Adrenal gland (tissue), 12 donors: ENCODE results near the gene POLR2E. TPM values are rescaled to one million over a fixed set of nuclear protein-coding genes. Genes with fewer than 3 reads are reported as not detected.
A peak's percentile ranks its signal among the peaks of the same experiment; 100 is the strongest.

Experiments used
- DNase-seq, 7 donors: peaks; one replicate each; pipeline ENCODE4 v3.0.0-alpha.2; 2019 to 2020
- H3K27ac ChIP-seq, 5 donors: fragments of 200-600 bp; sonication (generic) in 4 of 5; 1 replicate in 3 of 5; 2 replicates in 2 of 5; pipeline versions ENCODE4 v1.5.1 to v1.8.0; 2016 to 2020; ENCODE audit warnings: mild to moderate bottlenecking in 1 of 5
- H3K27me3 ChIP-seq: fragments of 200-600 bp; 2 replicates; pipeline ENCODE4 v1.8.0; 2021
- H3K36me3 ChIP-seq, 2 donors: fragments of 200-600 bp; replicated peaks in 1 of 2; 1 replicate in 1 of 2; 2 replicates in 1 of 2; pipeline versions ENCODE4 v1.5.1 to v1.8.0; 2018 to 2022
- H3K4me1 ChIP-seq, 2 donors: fragments of 200-600 bp; replicated peaks in 1 of 2; 1 replicate in 1 of 2; 2 replicates in 1 of 2; pipeline versions ENCODE4 v1.5.1 to v1.8.0; 2018 to 2021
- H3K4me3 ChIP-seq, 4 donors: fragments of 200-600 bp; sonication (generic) in 3 of 4; one replicate each; pipeline ENCODE4 v1.5.1; 2016 to 2018
- H3K9me3 ChIP-seq, 3 donors: fragments of 200-600 bp; sonication (generic) in 1 of 3; replicated peaks in 1 of 3; 1 replicate in 2 of 3; 2 replicates in 1 of 3; pipeline versions ENCODE4 v1.5.1 to v1.8.0; 2016 to 2021
- POLR2A ChIP-seq, 2 donors: fragments of 450-650 bp; IDR thresholded peaks; one replicate each; pipeline ENCODE4 v1.6.1; 2017; ENCODE audit warnings: antibody characterized with exemption in 2 of 2, mild to moderate bottlenecking in 2 of 2, moderate library complexity in 1 of 2
- WGBS, 4 donors: extraction: QIAGEN DNeasy Blood & Tissue Kit in 2 of 4; methylation state at CpG; one replicate each; pipeline versions ENCODE4 v1.1.5 to v1.1.7; 2013 to 2017; 5-methylcytosine and 5-hydroxymethylcytosine counted together
- intact Hi-C, 2 donors: fragments of 100-400 bp; cut with DNase I; formaldehyde crosslinking; loops; one replicate each; pipeline versions ENCODE4 v1.14.1 to v1.15.0; 2022 to 2023
- polyA plus RNA-seq, 3 donors: library from polyadenylated mRNA; stranded (reverse); fragments of 200-250 nt in 2 of 3; fragments of 350-450 nt in 1 of 3; fragmentation: Illumina TruSeq in 1 of 3; extraction: RNeasy Lipid Tissue Mini Kit (QIAGEN cat#74804) in 1 of 3; gene quantifications; one replicate each; pipeline ENCODE4 v1.2.3, GENCODE V29; 2013 to 2014
- total RNA-seq, 9 donors: library from RNA; depleted of rRNA in 4 of 9; stranded (reverse); fragments of >200 nt in 4 of 9; fragments of 120-200 nt in 1 of 9; fragmentation: NEBNext Ultra II Directional in 1 of 9; extraction: Animal tissue kit (Norgen Biotek cat#: 25700) in 1 of 9; gene quantifications; one replicate each; pipeline versions ENCODE4 v1.1.0 to v1.2.4, GENCODE V29; 2013 to 2023
- TF ChIP-seq, protein P1 (sequence below), 6 experiments: fragments of 450-650 bp in 4 of 6; fragments of 200-600 bp in 2 of 6; sonication (generic) in 1 of 6; IDR thresholded peaks; 1 replicate in 5 of 6; 2 replicates in 1 of 6; pipeline versions ENCODE4 v1.5.1 to v1.8.0; 2016 to 2021; ENCODE audit warnings: antibody characterized with exemption in 6 of 6, mild to moderate bottlenecking in 2 of 6, moderate library complexity in 1 of 6
- donor health status: healthy with polysubstance abuse.
- donor health status: Bipolar disorder and iron deficiency.
- donor health status: DM: yes; HTN: yes; CAD: no.
- donor health status: DM: no; HTN: no; CAD: no.
- donor health status: DM: no; HTN: no; CAD: no.
- donor health status: DM: yes; HTN: yes; CAD: no.

POLR2E gene
- total and polyA plus RNA-seq, 12 donors, result 74.7 to 231 (median 157) TPM

DNA sequence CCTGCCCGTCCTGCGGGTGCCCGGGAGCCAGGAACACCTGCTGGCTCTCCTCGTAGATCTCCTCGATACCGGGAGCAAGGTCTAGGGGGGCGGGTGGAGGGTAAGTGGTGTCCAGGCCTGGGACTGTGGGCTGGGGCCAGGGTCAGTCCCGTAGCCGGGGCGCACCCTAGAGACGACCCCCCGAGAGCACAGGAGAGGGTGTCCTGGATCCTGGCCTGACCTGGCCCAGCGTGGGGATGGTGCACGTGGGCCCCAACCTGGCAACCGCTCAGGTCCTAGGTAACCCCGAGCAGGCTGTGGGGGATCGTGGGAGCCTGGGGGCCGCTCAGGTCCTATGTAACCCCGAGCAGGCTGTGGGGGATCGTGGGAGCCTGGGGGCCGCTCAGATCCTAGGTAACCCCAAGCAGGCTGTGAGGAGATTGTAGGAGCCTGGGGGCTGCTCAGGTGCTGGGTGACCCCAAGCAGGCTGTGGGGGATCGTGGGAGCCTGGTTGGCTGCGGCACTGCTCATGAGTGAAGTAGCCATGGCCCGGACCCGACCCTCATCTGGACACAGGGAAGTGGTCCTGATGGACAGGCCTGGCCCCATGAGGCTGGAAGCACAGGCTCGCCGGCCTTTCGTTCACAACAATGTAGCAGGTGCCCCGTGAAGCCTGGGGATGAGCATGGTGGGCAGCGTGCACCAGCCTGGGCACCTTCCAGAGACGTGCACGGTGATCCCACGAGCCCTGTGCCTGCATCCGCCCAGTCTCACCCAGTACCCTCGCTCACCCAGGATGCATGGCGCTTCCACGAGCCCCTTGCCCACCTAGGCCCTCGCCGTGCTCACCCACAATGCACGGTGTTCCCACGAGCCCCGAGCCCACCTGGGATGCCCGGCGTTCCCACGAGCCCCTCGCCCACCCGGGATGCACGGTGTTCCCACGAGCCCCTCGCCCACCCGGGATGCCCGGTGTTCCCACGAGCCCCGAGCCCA lies 14.8 kb upstream of the POLR2E start:
- DNase-seq, result peak in 1 of 7 donors; percentile 22
- 89 to 96% (median 92%) methylated on average over 9 to 54 of the region's 54 CpGs for WGBS, 4 donors
- no peak for TF ChIP-seq POLR2A (IDR thresholded peaks at IDR 0.05)
- TF ChIP-seq, protein P1, sequence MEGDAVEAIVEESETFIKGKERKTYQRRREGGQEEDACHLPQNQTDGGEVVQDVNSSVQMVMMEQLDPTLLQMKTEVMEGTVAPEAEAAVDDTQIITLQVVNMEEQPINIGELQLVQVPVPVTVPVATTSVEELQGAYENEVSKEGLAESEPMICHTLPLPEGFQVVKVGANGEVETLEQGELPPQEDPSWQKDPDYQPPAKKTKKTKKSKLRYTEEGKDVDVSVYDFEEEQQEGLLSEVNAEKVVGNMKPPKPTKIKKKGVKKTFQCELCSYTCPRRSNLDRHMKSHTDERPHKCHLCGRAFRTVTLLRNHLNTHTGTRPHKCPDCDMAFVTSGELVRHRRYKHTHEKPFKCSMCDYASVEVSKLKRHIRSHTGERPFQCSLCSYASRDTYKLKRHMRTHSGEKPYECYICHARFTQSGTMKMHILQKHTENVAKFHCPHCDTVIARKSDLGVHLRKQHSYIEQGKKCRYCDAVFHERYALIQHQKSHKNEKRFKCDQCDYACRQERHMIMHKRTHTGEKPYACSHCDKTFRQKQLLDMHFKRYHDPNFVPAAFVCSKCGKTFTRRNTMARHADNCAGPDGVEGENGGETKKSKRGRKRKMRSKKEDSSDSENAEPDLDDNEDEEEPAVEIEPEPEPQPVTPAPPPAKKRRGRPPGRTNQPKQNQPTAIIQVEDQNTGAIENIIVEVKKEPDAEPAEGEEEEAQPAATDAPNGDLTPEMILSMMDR (IDR thresholded peaks at IDR 0.05), result no peak
- H3K4me1 ChIP-seq, result peaks cover 36 to 38% of the 10 kb centered on the region in 2 donors
- H3K27me3 ChIP-seq, result no peaks in the 10 kb centered on the region
- no peaks in the 10 kb centered on the region for H3K9me3 ChIP-seq
- intact Hi-C loops, result loop anchor here in 1 of 2 donors (5.0 kb wide), 1 partner anchor 82 kb away; no protein-coding TSS in a partner anchor
- H3K27ac ChIP-seq, result peak overlapping the region in 2 of 5 donors; percentile 84 to 96
- peaks cover 0 to 81% of the 10 kb centered on the region in 2 donors for H3K36me3 ChIP-seq
- H3K4me3 ChIP-seq, result no peak overlapping the region

DNA sequence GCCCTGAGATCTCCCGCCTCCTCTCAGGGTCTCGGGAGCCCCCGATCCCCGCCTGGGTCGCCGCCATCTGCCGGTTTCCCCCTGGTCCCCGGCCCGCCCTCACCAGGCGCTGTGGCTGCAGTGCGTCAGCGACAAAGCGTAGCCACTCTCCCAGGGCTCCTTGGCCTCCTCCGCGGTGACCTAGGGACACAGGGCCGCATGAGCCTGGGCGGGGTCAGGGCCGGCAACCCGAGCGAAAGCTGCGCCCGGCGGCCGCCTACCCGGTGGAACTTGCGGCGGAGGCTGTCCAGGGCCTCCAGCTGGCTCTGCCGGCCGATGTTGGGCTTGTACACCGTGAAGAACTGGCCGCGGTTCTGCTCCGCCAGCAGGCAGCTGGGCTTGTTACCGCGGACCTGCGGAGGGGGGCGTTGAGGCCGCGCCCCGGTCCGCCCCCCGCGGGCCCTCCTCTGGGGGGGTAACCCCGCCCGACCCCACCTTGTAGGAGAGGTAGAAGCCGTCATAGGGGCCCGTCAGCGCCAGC lies 13.9 kb upstream of the POLR2E start:
- intact Hi-C loops, result no loop called here
- Histone ChIP-seq H3K27ac (peak overlapping the region in 1 of 5 donors; percentile 24), H3K36me3 (peaks cover 0 to 72% of the 10 kb centered on the region in 2 donors), H3K27me3 (no peaks in the 10 kb centered on the region), H3K9me3 (no peaks in the 10 kb centered on the region), H3K4me3 (no peak overlapping the region), H3K4me1 (peaks cover 37 to 38% of the 10 kb centered on the region in 2 donors)
- WGBS, 4 donors, result 88 to 90% (median 90%) methylated on average over 8 to 48 of the region's 48 CpGs; no CpG with 5 or more reads in 1 of the 4 donors
- TF ChIP-seq, protein P1 (IDR thresholded peaks at IDR 0.05), result no peak
- no peak for TF ChIP-seq POLR2A (IDR thresholded peaks at IDR 0.05)
- DNase-seq, result peak in 2 of 7 donors; percentile 21 to 48

DNA sequence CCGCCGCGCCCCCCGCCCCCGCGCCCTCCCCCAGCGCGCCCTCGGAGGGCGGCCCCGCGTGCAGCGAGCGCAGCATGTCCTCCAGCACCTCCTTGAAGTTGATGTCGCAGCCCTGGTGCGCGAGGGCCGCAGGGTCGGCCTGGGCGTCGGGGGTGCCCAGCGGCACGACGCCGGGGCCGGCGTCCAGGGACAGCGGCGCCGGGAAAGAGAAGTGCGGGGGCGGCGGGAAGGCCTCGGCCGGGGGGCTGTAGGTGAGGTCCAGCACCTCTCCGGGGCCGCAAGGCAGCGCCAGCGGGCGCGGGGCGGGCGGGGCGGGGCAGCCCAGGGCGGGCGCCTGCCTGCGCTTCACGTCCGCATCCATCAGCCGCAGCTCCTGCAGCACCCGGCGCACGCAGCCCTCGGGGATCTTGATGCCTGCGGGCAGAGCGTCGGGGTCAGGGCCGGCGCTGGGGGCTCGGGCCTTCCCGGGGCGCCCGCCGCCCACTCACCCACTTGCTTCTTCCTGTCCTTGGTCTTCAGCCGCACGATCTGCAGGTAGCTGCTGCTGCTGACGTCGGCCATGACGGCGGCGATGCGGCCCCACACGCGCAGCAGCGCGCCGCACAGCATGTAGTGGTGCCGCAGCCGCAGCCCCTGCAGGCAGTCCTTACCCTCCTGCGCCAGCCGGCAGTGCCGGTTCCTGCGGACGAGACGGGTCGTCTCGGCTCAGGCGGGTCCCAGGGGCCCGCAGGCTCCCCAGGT lies 13.3 kb upstream of the POLR2E start:
- TF ChIP-seq POLR2A (IDR thresholded peaks at IDR 0.05), result no peak
- TF ChIP-seq, protein P1 (IDR thresholded peaks at IDR 0.05), result no peak
- no peak for DNase-seq
- 89 to 92% (median 91%) methylated on average over 45 to 89 of the region's 89 CpGs; no CpG with 5 or more reads in 1 of the 4 donors for WGBS, 4 donors
- Histone ChIP-seq H3K27ac (no peak overlapping the region), H3K27me3 (no peaks in the 10 kb centered on the region), H3K9me3 (no peaks in the 10 kb centered on the region), H3K36me3 (peaks cover 0 to 66% of the 10 kb centered on the region in 2 donors), H3K4me3 (no peak overlapping the region), H3K4me1 (peaks cover 32 to 36% of the 10 kb centered on the region in 2 donors)
- intact Hi-C loops, result no loop called here
